Mesothelial cell of epicardium (in vitro differentiated cells): ENCODE data around the gene FRMD5. TPM values are rescaled to one million over a fixed set of nuclear protein-coding genes. Genes with fewer than 3 reads are reported as not detected.

Source experiments
- DNase-seq, 2 experiments: peaks; one replicate each; pipeline ENCODE4 v3.0.0; 2021; ENCODE audit warnings: low spot score in 2 of 2; ENCODE audit not compliant: unreplicated experiment in 2 of 2
- H3K27ac Mint-ChIP-seq: 2 replicates; pipeline ENCODE4 v1.8.0; 2021; ENCODE audit warnings: mixed read lengths
- H3K27me3 Mint-ChIP-seq: 2 replicates; pipeline ENCODE4 v1.8.0; 2021; ENCODE audit warnings: low read depth, mixed read lengths
- H3K36me3 Mint-ChIP-seq: 2 replicates; pipeline ENCODE4 v1.8.0; 2021; ENCODE audit warnings: mixed read lengths
- H3K4me1 Mint-ChIP-seq: 2 replicates; pipeline ENCODE4 v1.8.0; 2021; ENCODE audit warnings: mixed read lengths
- H3K4me3 Mint-ChIP-seq: 2 replicates; pipeline ENCODE4 v1.8.0; 2021; ENCODE audit warnings: mild to moderate bottlenecking, moderate library complexity, mixed read lengths
- H3K9me3 Mint-ChIP-seq: 2 replicates; pipeline ENCODE4 v1.8.0; 2021; ENCODE audit warnings: mixed read lengths
- CTCF ChIP-seq: fragments of 200-600 bp; sonication (generic); IDR thresholded peaks from one replicate; pipeline ENCODE4 v1.5.0; 2021; ENCODE audit warnings: antibody characterized with exemption; ENCODE audit not compliant: unreplicated experiment
- total RNA-seq: library from RNA; stranded (reverse); gene quantifications from 3 replicates; pipeline ENCODE4 v1.2.1, GENCODE V29; 2021

Gene FRMD5
- total RNA-seq, 1 donor from 2014 or later, result 2.5 TPM

- Mint-ChIP-seq H3K36me3 (no peaks in the 10 kb centered on the region), H3K9me3 (peaks cover 9% of the 10 kb centered on the region), H3K4me1 (no peaks in the 10 kb centered on the region), H3K4me3 (no peak overlapping the region), H3K27ac (no peak overlapping the region), H3K27me3 (no peaks in the 10 kb centered on the region)
- DNase-seq, result no peak
- TF ChIP-seq CTCF, result no peak
Observed at GRCh38 chr15:43991206-43991605, 203.9 kb downstream of the FRMD5 start.

GRCh38 chr15:43989938-43990337 lies 205.1 kb downstream of the FRMD5 start:
- no peaks in the 10 kb centered on the region for H3K36me3 Mint-ChIP-seq
- no peak for TF ChIP-seq CTCF

GRCh38 chr15:43988900-43989299 lies 206.2 kb downstream of the FRMD5 start:
- Mint-ChIP-seq H3K9me3 (peaks cover 6% of the 10 kb centered on the region), H3K4me1 (no peaks in the 10 kb centered on the region), H3K4me3 (no peak overlapping the region), H3K27me3 (no peaks in the 10 kb centered on the region), H3K27ac (no peak overlapping the region), H3K36me3 (no peaks in the 10 kb centered on the region)
- DNase-seq, result no peak
- no peak for TF ChIP-seq CTCF

More at GRCh38 chr15:43989938-43990337, 205.1 kb downstream of the FRMD5 start:
- Mint-ChIP-seq H3K27ac (no peak overlapping the region), H3K9me3 (peaks cover 9% of the 10 kb centered on the region), H3K27me3 (no peaks in the 10 kb centered on the region), H3K4me1 (no peaks in the 10 kb centered on the region), H3K4me3 (no peak overlapping the region)
- DNase-seq, result no peak

- Mint-ChIP-seq H3K27me3 (no peaks in the 10 kb centered on the region), H3K9me3 (no peaks in the 10 kb centered on the region), H3K27ac (no peak overlapping the region), H3K4me3 (no peak overlapping the region), H3K4me1 (no peaks in the 10 kb centered on the region), H3K36me3 (no peaks in the 10 kb centered on the region)
- DNase-seq, result no peak
- TF ChIP-seq CTCF, result no peak
Observed at GRCh38 chr15:43987924-43988323, 207.1 kb downstream of the FRMD5 start.

- no peaks in the 10 kb centered on the region for H3K4me1 Mint-ChIP-seq
- DNase-seq, result no peak
- no peaks in the 10 kb centered on the region for H3K9me3 Mint-ChIP-seq
- H3K27me3 Mint-ChIP-seq, result peaks cover 9% of the 10 kb centered on the region
- no peak overlapping the region for H3K27ac Mint-ChIP-seq
- TF ChIP-seq CTCF, result no peak
- H3K4me3 Mint-ChIP-seq, result no peak overlapping the region
- H3K36me3 Mint-ChIP-seq, result no peaks in the 10 kb centered on the region
Observed at GRCh38 chr15:43985976-43986680, 208.9 kb downstream of the FRMD5 start.

GRCh38 chr15:43981576-43981975 lies 213.5 kb downstream of the FRMD5 start:
- peaks cover 16% of the 10 kb centered on the region for H3K27me3 Mint-ChIP-seq
- peaks cover 5% of the 10 kb centered on the region for H3K9me3 Mint-ChIP-seq
- H3K27ac Mint-ChIP-seq, result no peak overlapping the region
- TF ChIP-seq CTCF, result no peak
- H3K4me1 Mint-ChIP-seq, result no peaks in the 10 kb centered on the region
- H3K36me3 Mint-ChIP-seq, result no peaks in the 10 kb centered on the region
- no peak overlapping the region for H3K4me3 Mint-ChIP-seq
- DNase-seq, result no peak
